Ovary (tissue), 9 donors: Measurements from ENCODE around the gene CCT5. TPM values are rescaled to one million over a fixed set of nuclear protein-coding genes. Genes with fewer than 3 reads are reported as not detected.

Source experiments
- DNase-seq, 5 donors: peaks; one replicate each; pipeline ENCODE4 v3.0.0-alpha.2; 2019 to 2020
- H3K27ac ChIP-seq, 2 donors: fragments of 200-600 bp; one replicate each; pipeline versions ENCODE4 v1.5.1 to v1.8.0; 2019 to 2022
- H3K27me3 ChIP-seq: fragments of 200-600 bp; one replicate; pipeline ENCODE4 v1.8.0; 2022
- H3K36me3 ChIP-seq: fragments of 200-600 bp; sonication (generic); one replicate; pipeline ENCODE4 v1.5.1; 2019
- H3K4me1 ChIP-seq: one replicate; pipeline ENCODE4 v1.8.1; 2013; ENCODE audit warnings: mild to moderate bottlenecking, moderate library complexity; ENCODE audit not compliant: insufficient read depth
- H3K4me3 ChIP-seq: fragments of 200-600 bp; sonication (generic); one replicate; pipeline ENCODE4 v1.5.1; 2017
- H3K9me3 ChIP-seq, 2 donors: fragments of 200-600 bp in 1 of 2; sonication (generic) in 1 of 2; one replicate each; pipeline versions ENCODE4 v1.5.1 to v1.8.1; 2013 to 2019; ENCODE audit warnings: mild to moderate bottlenecking in 1 of 2, moderate library complexity in 1 of 2
- CTCF ChIP-seq, 3 donors: fragments of 450-650 bp in 2 of 3; fragments of 200-600 bp in 1 of 3; IDR thresholded peaks; one replicate each; pipeline versions ENCODE4 v1.5.1 to v1.8.0; 2016 to 2022; ENCODE audit warnings: antibody characterized with exemption in 3 of 3, mild to moderate bottlenecking in 1 of 3
- EP300 ChIP-seq: sonication (generic); formaldehyde crosslinking; IDR thresholded peaks from one replicate; pipeline ENCODE4 v1.6.1; 2017; ENCODE audit warnings: antibody characterized with exemption
- POLR2A ChIP-seq: fragments of 450-650 bp; IDR thresholded peaks from one replicate; pipeline ENCODE4 v1.6.1; 2017; ENCODE audit warnings: antibody characterized with exemption, mild to moderate bottlenecking, moderate library complexity
- WGBS, 3 donors: extraction: QIAGEN DNeasy Blood & Tissue Kit in 1 of 3; methylation state at CpG; one replicate each; pipeline versions ENCODE4 v1.1.5 to v1.1.7; 2013 to 2017; 5-methylcytosine and 5-hydroxymethylcytosine counted together
- intact Hi-C, 4 donors: fragments of 100-400 bp; cut with DNase I; formaldehyde crosslinking; loops; one replicate each; pipeline versions ENCODE4 v1.11.0 to v1.15.1; 2022 to 2023
- polyA plus RNA-seq, 2 donors: library from polyadenylated mRNA; stranded (reverse); fragments of 200-250 nt in 1 of 2; fragments of 350-450 nt in 1 of 2; fragmentation: Illumina TruSeq in 1 of 2; extraction: RNeasy Lipid Tissue Mini Kit (QIAGEN cat#74804) in 1 of 2; gene quantifications; one replicate each; pipeline ENCODE4 v1.2.3, GENCODE V29; 2013 to 2014
- total RNA-seq, 7 donors: library from RNA; depleted of rRNA in 2 of 7; stranded (reverse); fragments of >200 nt in 2 of 7; fragmentation: NEBNext Ultra II Directional in 3 of 7; extraction: Animal tissue kit (Norgen Biotek cat#: 25700) in 3 of 7; gene quantifications; one replicate each; pipeline versions ENCODE4 v1.1.0 to v1.2.4, GENCODE V29; 2016 to 2023
- donor health status: DM: no; HTN: no; CAD: no; lungs with moderate emphysema.
- donor health status: DM: no; HTN: no; CAD: no.
- donor health status: Bipolar disorder and iron deficiency.
- donor health status: DM: yes; HTN: yes; CAD: no.
- donor health status: DM: no; HTN: no; CAD: no.
- donor health status: DM: yes; HTN: yes; CAD: no.

The CCT5 gene
- total and polyA plus RNA-seq, 9 donors = 69.1 to 250 (median 101) TPM

GRCh38 chr5:10209004-10209403 lies 41.1 kb upstream of the CCT5 start:
- DNase-seq = no peak
- Histone ChIP-seq H3K9me3 (no peaks in the 10 kb centered on the region), H3K36me3 (no peaks in the 10 kb centered on the region), H3K4me3 (no peak overlapping the region), H3K27ac (no peak overlapping the region), H3K4me1 (no peaks in the 10 kb centered on the region), H3K27me3 (no peaks in the 10 kb centered on the region)
- TF ChIP-seq POLR2A (no peak), EP300 (no peak), CTCF (IDR thresholded peaks at IDR 0.05) (no peak)
- intact Hi-C loops = no loop called here
- WGBS, 3 donors = 94 to 100% (median 99%) methylated on average over 1 of the region's 1 CpG

DNA sequence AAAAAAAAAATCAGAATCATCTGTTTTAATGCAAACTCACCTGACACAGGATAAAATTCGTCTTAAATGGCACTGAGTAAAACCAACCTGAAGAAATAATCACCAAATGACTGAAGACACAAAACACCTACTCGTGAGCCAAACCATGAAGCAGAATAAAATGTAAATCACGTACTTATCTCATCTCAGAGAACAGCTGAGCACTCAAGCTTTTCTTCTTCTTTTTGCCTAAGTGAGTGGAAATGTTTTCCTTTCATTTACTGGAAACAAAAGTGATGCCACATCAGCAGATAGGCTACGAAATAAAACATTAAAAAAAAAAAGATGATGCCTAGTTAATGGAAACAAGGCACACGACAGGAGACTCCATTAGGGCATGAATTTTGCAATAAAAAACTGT lies 36.8 kb upstream of the CCT5 start:
- Histone ChIP-seq H3K36me3 (no peaks in the 10 kb centered on the region), H3K9me3 (no peaks in the 10 kb centered on the region), H3K4me3 (no peak overlapping the region), H3K27ac (no peak overlapping the region), H3K4me1 (no peaks in the 10 kb centered on the region), H3K27me3 (no peaks in the 10 kb centered on the region)
- TF ChIP-seq POLR2A (no peak), EP300 (no peak), CTCF (IDR thresholded peaks at IDR 0.05) (no peak)
- DNase-seq = no peak
- WGBS, 3 donors = 15 to 53% (median 23%) methylated on average over 5 of the region's 5 CpGs
- intact Hi-C loops = no loop called here

GRCh38 chr5:10214041-10214440 lies 36.0 kb upstream of the CCT5 start:
- 68 to 88% (median 79%) methylated on average over 2 of the region's 2 CpGs for WGBS, 3 donors
- Histone ChIP-seq H3K27ac (no peak overlapping the region), H3K36me3 (no peaks in the 10 kb centered on the region), H3K9me3 (no peaks in the 10 kb centered on the region), H3K4me1 (no peaks in the 10 kb centered on the region), H3K4me3 (no peak overlapping the region), H3K27me3 (no peaks in the 10 kb centered on the region)
- no peak for DNase-seq
- TF ChIP-seq CTCF (IDR thresholded peaks at IDR 0.05) (no peak), POLR2A (no peak)
- intact Hi-C loops = no loop called here

GRCh38 chr5:10215366-10215765 lies 34.7 kb upstream of the CCT5 start:
- intact Hi-C loops = no loop called here
- H3K4me1 ChIP-seq = no peaks in the 10 kb centered on the region
- H3K27me3 ChIP-seq = no peaks in the 10 kb centered on the region
- H3K9me3 ChIP-seq = no peaks in the 10 kb centered on the region
- TF ChIP-seq CTCF (IDR thresholded peaks at IDR 0.05) (no peak), POLR2A (no peak), EP300 (no peak)
- no peaks in the 10 kb centered on the region for H3K36me3 ChIP-seq
- DNase-seq = no peak
- no peak overlapping the region for H3K4me3 ChIP-seq
- H3K27ac ChIP-seq = no peak overlapping the region
- WGBS, 3 donors = 73 to 77% (median 76%) methylated on average over 5 of the region's 5 CpGs

DNA sequence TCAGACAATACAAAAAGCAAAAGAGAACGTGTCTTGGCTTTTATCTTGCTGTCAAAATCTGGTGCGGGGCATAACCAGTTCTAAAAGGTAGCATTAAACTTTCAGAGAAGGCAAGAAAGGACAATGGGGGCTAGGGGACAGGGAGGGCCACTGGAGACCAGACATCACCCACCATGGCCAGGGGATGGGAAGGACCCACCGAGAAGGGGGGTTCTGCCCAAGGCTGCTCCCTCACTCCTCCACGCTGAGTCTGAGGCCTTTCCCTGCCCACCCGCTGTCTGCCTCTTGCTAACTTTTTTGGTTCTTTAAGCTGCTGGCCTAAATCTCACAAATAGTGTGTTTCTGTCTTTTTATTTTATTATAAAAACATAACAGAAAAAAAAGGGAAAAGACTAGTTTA lies 34.0 kb upstream of the CCT5 start:
- H3K36me3 ChIP-seq = no peaks in the 10 kb centered on the region
- H3K27me3 ChIP-seq = no peaks in the 10 kb centered on the region
- TF ChIP-seq CTCF (IDR thresholded peaks at IDR 0.05) (no peak), POLR2A (no peak), EP300 (no peak)
- 65 to 69% (median 66%) methylated on average over 5 of the region's 5 CpGs for WGBS, 3 donors
- DNase-seq = no peak
- H3K4me3 ChIP-seq = no peak overlapping the region
- no peak overlapping the region for H3K27ac ChIP-seq
- intact Hi-C loops = no loop called here
- no peaks in the 10 kb centered on the region for H3K4me1 ChIP-seq
- H3K9me3 ChIP-seq = no peaks in the 10 kb centered on the region
